Measurements from ENCODE around the gene OS9.

GRCh38 chr12:57750561-57751431, 56.9 kb downstream of the OS9 start:
- no peak for TF ChIP-seq POLR2A (IDR thresholded peaks at IDR 0.05)
- no peak for TF ChIP-seq CTCF (IDR thresholded peaks at IDR 0.05)
